ENCODE data around the gene PYGB. TPM values are rescaled to one million over a fixed set of nuclear protein-coding genes. Genes with fewer than 3 reads are reported as not detected.

The PYGB gene
- total and polyA plus RNA-seq, 4 donors, result 30.3 to 90.3 (median 47.3) TPM

DNA sequence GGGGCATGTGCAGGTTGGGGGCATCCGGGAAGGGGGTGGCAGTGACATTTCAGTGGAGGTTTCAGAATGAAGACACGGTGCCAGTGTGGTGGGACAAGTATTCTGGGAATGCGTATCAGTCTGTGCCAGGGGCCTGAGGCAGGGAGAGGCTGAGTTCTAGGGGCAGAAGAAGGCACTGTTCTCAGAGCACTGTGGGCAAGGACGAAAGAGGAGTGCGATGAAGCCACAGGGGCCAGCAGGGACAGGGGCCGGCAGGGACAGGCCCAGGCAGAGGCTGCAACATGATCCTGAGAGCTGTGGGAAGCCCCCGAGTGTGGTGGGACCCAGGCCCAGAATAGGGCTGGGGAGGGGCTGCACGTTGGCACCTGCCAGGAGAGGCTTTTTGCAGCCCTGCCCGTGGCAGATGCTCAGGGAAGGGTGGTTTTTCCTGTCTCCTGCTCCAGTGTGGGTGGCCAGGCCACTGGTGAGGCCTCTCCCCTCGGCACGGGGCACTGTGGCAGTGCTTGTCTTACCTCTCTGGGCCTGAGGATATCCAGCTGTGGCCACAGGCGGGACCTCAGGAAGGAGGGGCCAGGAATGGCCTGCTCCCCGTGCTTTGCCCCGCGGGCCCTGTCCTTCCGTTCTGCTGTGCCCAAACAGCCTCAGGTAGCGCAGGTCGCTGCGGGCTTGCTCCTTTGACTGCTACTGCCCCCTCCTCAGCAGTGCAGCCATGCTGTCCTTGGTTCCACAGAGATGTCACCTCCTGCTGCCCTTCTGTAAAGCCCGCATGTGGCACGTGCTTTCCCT is 42.4 kb upstream of the PYGB start:
- no peak overlapping the region for H3K9ac ChIP-seq (ENCODE audit: insufficient read depth in 1 of 2, low read length in 2 of 2)
- no peaks in the 10 kb centered on the region for H3K27me3 ChIP-seq (ENCODE audit: control insufficient read depth in 3 of 3, insufficient read depth in 3 of 3, low read length in 2 of 3)
- WGBS, 2 donors, result 85 to 90% methylated on average over 21 of the region's 21 CpGs
- H3K4me3 ChIP-seq, result no peak overlapping the region
- TF ChIP-seq CTCF (IDR thresholded peaks at IDR 0.05; ENCODE audit: control extremely low read depth, extremely low read depth), result no peak
- ATAC-seq (ENCODE audit: insufficient read depth, low FRiP score) (no peak), DNase-seq (no peak)
- H3K27ac ChIP-seq (ENCODE audit: low read depth in 1 of 2, low read length in 1 of 2), result peak overlapping the region in 1 of 2 donors; percentile 22
- peaks cover 0 to 2% (median 0%) of the 10 kb centered on the region in 5 donors for H3K4me1 ChIP-seq (ENCODE audit: control insufficient read depth in 5 of 5, insufficient read depth in 5 of 5, low read length in 5 of 5)
- H3K9me3 ChIP-seq (ENCODE audit: control insufficient read depth in 4 of 4, insufficient read depth in 3 of 4, low read length in 3 of 4), result no peaks in the 10 kb centered on the region
- H3K36me3 ChIP-seq (ENCODE audit: control insufficient read depth in 4 of 4, insufficient read depth in 4 of 4, low read length in 4 of 4), result peaks cover 0 to 8% (median 2%) of the 10 kb centered on the region in 4 donors

GRCh38 chr20:25206063-25206403 is 41.9 kb upstream of the PYGB start:
- H3K4me3 ChIP-seq, result no peak overlapping the region
- no peak overlapping the region for H3K27ac ChIP-seq (ENCODE audit: low read depth in 1 of 2, low read length in 1 of 2)
- no peak overlapping the region for H3K9ac ChIP-seq (ENCODE audit: insufficient read depth in 1 of 2, low read length in 2 of 2)
- H3K9me3 ChIP-seq (ENCODE audit: control insufficient read depth in 4 of 4, insufficient read depth in 3 of 4, low read length in 3 of 4), result no peaks in the 10 kb centered on the region
- H3K4me1 ChIP-seq (ENCODE audit: control insufficient read depth in 5 of 5, insufficient read depth in 5 of 5, low read length in 5 of 5), result peaks cover 0 to 2% (median 0%) of the 10 kb centered on the region in 5 donors
- ATAC-seq (ENCODE audit: insufficient read depth, low FRiP score) (no peak), DNase-seq (no peak)
- 92 to 93% methylated on average over 9 of the region's 9 CpGs for WGBS, 2 donors
- peaks cover 0 to 8% (median 2%) of the 10 kb centered on the region in 4 donors for H3K36me3 ChIP-seq (ENCODE audit: control insufficient read depth in 4 of 4, insufficient read depth in 4 of 4, low read length in 4 of 4)
- TF ChIP-seq CTCF (IDR thresholded peaks at IDR 0.05; ENCODE audit: control extremely low read depth, extremely low read depth), result no peak
- H3K27me3 ChIP-seq (ENCODE audit: control insufficient read depth in 3 of 3, insufficient read depth in 3 of 3, low read length in 2 of 3), result no peaks in the 10 kb centered on the region

GRCh38 chr20:25206548-25206947 is 41.3 kb upstream of the PYGB start:
- H3K9me3 ChIP-seq (ENCODE audit: control insufficient read depth in 4 of 4, insufficient read depth in 3 of 4, low read length in 3 of 4), result no peaks in the 10 kb centered on the region
- H3K27ac ChIP-seq (ENCODE audit: low read depth in 1 of 2, low read length in 1 of 2), result no peak overlapping the region
- WGBS, 2 donors, result 96% methylated on average over 8 of the region's 8 CpGs
- ATAC-seq (ENCODE audit: insufficient read depth, low FRiP score) (no peak), DNase-seq (no peak)
- H3K4me1 ChIP-seq (ENCODE audit: control insufficient read depth in 5 of 5, insufficient read depth in 5 of 5, low read length in 5 of 5), result peaks cover 0 to 2% (median 0%) of the 10 kb centered on the region in 5 donors
- H3K9ac ChIP-seq (ENCODE audit: insufficient read depth in 1 of 2, low read length in 2 of 2), result no peak overlapping the region
- TF ChIP-seq CTCF (IDR thresholded peaks at IDR 0.05; ENCODE audit: control extremely low read depth, extremely low read depth), result no peak
- peaks cover 0 to 11% (median 3%) of the 10 kb centered on the region in 4 donors for H3K36me3 ChIP-seq (ENCODE audit: control insufficient read depth in 4 of 4, insufficient read depth in 4 of 4, low read length in 4 of 4)
- no peak overlapping the region for H3K4me3 ChIP-seq
- no peaks in the 10 kb centered on the region for H3K27me3 ChIP-seq (ENCODE audit: control insufficient read depth in 3 of 3, insufficient read depth in 3 of 3, low read length in 2 of 3)
